OCI-LY7 (cell line): ENCODE results near the gene LAMTOR2. TPM values are rescaled to one million over a fixed set of nuclear protein-coding genes. Genes with fewer than 3 reads are reported as not detected.
A peak's percentile ranks its signal among the peaks of the same experiment; 100 is the strongest.

Source experiments
- BruUV-seq: library from RNA; stranded (reverse); fragments of 400-500 nt; replicated peaks from 2 replicates; lab custom pipeline; 2021; lab: Mats Ljungman, UMichigan
- CTCF ChIA-PET: fragments of 300-600 bp; sonication (Branson Sonifier 250); formaldehyde crosslinking; loops from one replicate; lab custom pipeline; 2022; ENCODE audit warnings: antibody characterized with exemption; ENCODE audit not compliant: unreplicated experiment; lab: Charles Lee
- POLR2A ChIA-PET: fragments of 300-600 bp; sonication (Branson Sonifier 250); formaldehyde crosslinking; loops from one replicate; lab custom pipeline; 2022; ENCODE audit warnings: antibody characterized with exemption; lab: Charles Lee
- DNase-seq: peaks from one replicate; pipeline ENCODE4 v3.0.0-alpha.2; 2015; ENCODE audit warnings: low spot score
- H2AFZ ChIP-seq: fragments of 200-600 bp; sonication (generic), shearing (Covaris generic); 2 replicates; pipeline ENCODE4 v1.6.1; 2014; ENCODE audit warnings: mild to moderate bottlenecking, antibody characterized with exemption, low read length, moderate library complexity
- H3K27ac ChIP-seq: fragments of 200-600 bp; sonication (generic); 2 replicates; pipeline ENCODE4 v1.5.1; 2014; ENCODE audit warnings: mixed run types, low read depth, mild to moderate bottlenecking, moderate library complexity, low read length, inconsistent platforms; ENCODE audit not compliant: poor library complexity, severe bottlenecking
- H3K36me3 ChIP-seq: fragments of 200-600 bp; sonication (generic); 2 replicates; pipeline ENCODE4 v1.6.1; 2014; ENCODE audit warnings: mild to moderate bottlenecking, antibody characterized with exemption, low read length, moderate library complexity, mixed read lengths; ENCODE audit not compliant: insufficient read depth
- H3K4me1 ChIP-seq: fragments of 200-600 bp; sonication (generic); 2 replicates; pipeline ENCODE4 v1.5.1; 2014; ENCODE audit warnings: mild to moderate bottlenecking, low read length; ENCODE audit not compliant: insufficient read depth, poor library complexity, severe bottlenecking
- H3K4me2 ChIP-seq: fragments of 200-600 bp; sonication (generic); 2 replicates; pipeline ENCODE4 v1.6.1; 2014; ENCODE audit warnings: mild to moderate bottlenecking, low read length
- H3K4me3 ChIP-seq: fragments of 200-600 bp; sonication (generic); 2 replicates; pipeline ENCODE4 v1.5.1; 2014; ENCODE audit warnings: mild to moderate bottlenecking, low read depth, low read length; ENCODE audit not compliant: poor library complexity, severe bottlenecking
- H3K79me2 ChIP-seq: fragments of 200-600 bp; sonication (generic); 2 replicates; pipeline ENCODE4 v1.6.1; 2016; ENCODE audit warnings: low read depth, mild to moderate bottlenecking, low read length, moderate library complexity, mixed read lengths; ENCODE audit not compliant: insufficient read depth
- H3K9me2 ChIP-seq: fragments of 200-600 bp; sonication (generic); 2 replicates; pipeline ENCODE4 v1.6.1; 2016; ENCODE audit warnings: mild to moderate bottlenecking, low read length, mixed read lengths; ENCODE audit not compliant: insufficient read depth
- H3K9me3 ChIP-seq: fragments of 200-600 bp; sonication (generic); 2 replicates; pipeline ENCODE4 v1.6.1; 2014; ENCODE audit warnings: mild to moderate bottlenecking, mixed run types, low read length, mixed read lengths
- H4K20me1 ChIP-seq: fragments of 200-600 bp; sonication (generic); 2 replicates; pipeline ENCODE4 v1.6.1; 2014; ENCODE audit warnings: mild to moderate bottlenecking, antibody characterized with exemption, low read length, moderate library complexity, mixed read lengths; ENCODE audit not compliant: insufficient read depth
- CTCF ChIP-seq: fragments of 200-600 bp; sonication (generic); conservative IDR thresholded peaks from 2 replicates; pipeline ENCODE4 v1.5.1; 2014; ENCODE audit warnings: mild to moderate bottlenecking, antibody characterized with exemption, low read length, moderate library complexity, mixed read lengths
- EZH2phosphoT487 ChIP-seq: fragments of 200-600 bp; sonication (generic); IDR thresholded peaks from 2 replicates; pipeline ENCODE4 v1.6.1; 2018; ENCODE audit warnings: low read depth, borderline replicate concordance, mild to moderate bottlenecking, mixed run types, antibody characterized with exemption, low read length, moderate library complexity, mixed read lengths
- intact Hi-C: fragments of 100-400 bp; cut with micrococcal nuclease; formaldehyde crosslinking; loops from one replicate; pipeline ENCODE4 v1.10.0; 2022; ENCODE audit not compliant: unreplicated experiment
- total RNA-seq, 2 experiments: library from RNA; depleted of rRNA in 1 of 2; stranded (reverse); fragments of >200 nt in 1 of 2; shearing (Covaris generic) in 1 of 2; gene quantifications; 2 replicates each; pipeline ENCODE4 v1.2.3, GENCODE V29; 2014 to 2022

Gene LAMTOR2
- total RNA-seq, 2 experiments from 2014 or later = 55.2 to 71.3 TPM

GRCh38 chr1:156055281-156056048 is 883 bp downstream of the LAMTOR2 start:
- BruUV-seq = TSS peak; percentile 64
- Histone ChIP-seq H3K79me2 (peaks cover 21% of the 10 kb centered on the region; the same call in 1 of the 2 replicates), H3K27ac (no peak overlapping the region), H3K4me1 (peaks cover 21% of the 10 kb centered on the region), H3K4me2 (peak overlapping the region; percentile 95), H2AFZ (peak overlapping the region; percentile 59; the same call in 1 of the 2 replicates), H4K20me1 (no peaks in the 10 kb centered on the region), H3K4me3 (peak overlapping the region; percentile 81), H3K36me3 (peaks cover 4% of the 10 kb centered on the region; the same call in 1 of the 2 replicates), H3K9me2 (no peaks in the 10 kb centered on the region), H3K9me3 (no peaks in the 10 kb centered on the region)
- ChIA-PET CTCF (no interaction called here), POLR2A (no interaction called here)
- intact Hi-C loops = loop anchor here (2.0 kb wide), 2 partner anchors 35 to 121 kb away; partner anchors contain the start of genes KHDC4 and SSR2
- DNase-seq = peak; percentile 23
- TF ChIP-seq CTCF = no peak
- TF ChIP-seq EZH2phosphoT487 = no peak

GRCh38 chr1:156056326-156056849 is 1.8 kb downstream of the LAMTOR2 start:
- POLR2A ChIA-PET = no interaction called here
- H3K27ac ChIP-seq = no peak overlapping the region
- peaks cover 21% of the 10 kb centered on the region; the same call in 1 of the 2 replicates for H3K79me2 ChIP-seq
- no peak overlapping the region for H2AFZ ChIP-seq
- H3K9me3 ChIP-seq = no peaks in the 10 kb centered on the region
- peaks cover 4% of the 10 kb centered on the region; the same call in 1 of the 2 replicates for H3K36me3 ChIP-seq
- intact Hi-C loops = no loop called here
- peak overlapping the region; percentile 95; the same call in 1 of the 2 replicates for H3K4me2 ChIP-seq
- no peaks in the 10 kb centered on the region for H3K9me2 ChIP-seq
- no peak for TF ChIP-seq CTCF
- BruUV-seq = no TSS peak
- no peaks in the 10 kb centered on the region for H4K20me1 ChIP-seq
- no peak for DNase-seq
- peaks cover 21% of the 10 kb centered on the region for H3K4me1 ChIP-seq
- no peak overlapping the region for H3K4me3 ChIP-seq
- CTCF ChIA-PET = no interaction called here
